HCEC 1CT (cell line): ENCODE data around the gene CNTNAP3B.
"Not testable (repeated sequence)": the region's sequence is repeated elsewhere in the genome, so short reads cannot be mapped to it uniquely, and the experiment has no call there.

Experiments used
- DNase-seq: peaks from one replicate; pipeline ENCODE4 v3.0.0-alpha.2; 2017

CNTNAP3B gene

DNA sequence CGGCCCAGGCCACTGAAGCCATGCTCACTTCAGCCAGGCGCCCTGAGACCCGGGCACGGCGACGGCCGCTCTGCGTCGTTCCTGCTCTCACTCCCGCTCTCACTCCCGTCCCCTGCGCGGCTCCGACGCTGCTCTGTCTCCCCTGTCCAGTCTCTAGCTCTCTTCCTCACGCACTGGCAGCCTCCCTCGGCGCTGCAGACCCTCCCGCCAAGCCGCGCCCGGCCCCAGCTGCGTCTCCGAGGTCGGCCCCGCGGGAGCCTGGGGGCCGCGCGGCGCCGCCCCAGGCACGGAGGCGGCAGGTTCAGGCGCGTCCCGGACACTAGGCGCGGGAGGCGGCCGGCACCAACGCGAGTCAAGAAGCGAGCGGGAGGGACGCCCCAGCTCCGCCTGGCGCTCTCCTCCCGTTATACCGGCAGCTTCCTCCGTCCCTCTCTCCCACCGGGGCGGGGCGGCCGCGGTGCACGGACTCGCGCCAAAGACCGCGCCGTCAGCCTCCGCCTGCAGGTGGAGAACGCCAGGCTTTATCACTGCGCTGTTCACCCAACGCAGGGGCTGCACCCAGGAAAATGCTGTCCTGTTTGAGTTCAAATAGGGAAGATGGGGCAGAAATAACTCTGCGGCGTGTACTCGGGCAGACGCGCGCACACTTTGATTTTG, at the start of gene CNTNAP3B:
TSS of gene CNTNAP3B (minus strand) at position 354 of the 657 bp plus-strand sequence. CDS start at position 22, 332 bp downstream.
- not testable (repeated sequence) for DNase-seq

DNA sequence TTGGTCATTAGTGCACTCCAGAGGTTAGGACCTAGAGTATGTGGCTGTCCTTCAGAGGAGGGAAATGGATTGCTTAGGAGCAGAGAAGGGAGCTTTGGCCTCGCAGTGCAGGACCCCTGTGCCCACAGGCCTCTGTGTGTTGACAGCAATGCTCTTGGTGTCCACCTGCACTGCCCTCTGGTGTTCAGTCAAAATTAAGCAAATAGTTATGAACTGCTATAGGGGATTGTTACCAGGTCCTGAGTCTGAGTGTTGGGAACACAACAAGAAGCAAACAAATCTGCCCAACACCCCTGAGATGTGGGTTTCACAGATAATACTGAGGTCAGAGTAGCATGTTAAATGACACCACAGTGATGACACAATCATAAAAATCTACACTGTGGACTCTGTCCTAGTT, 31.1 kb upstream of the CNTNAP3B start:
- not testable (repeated sequence) for DNase-seq

- DNase-seq = not testable (repeated sequence)
These were observed 2.0 kb downstream of the CNTNAP3B start for GRCh38 chr9:42127056-42127841.

DNA sequence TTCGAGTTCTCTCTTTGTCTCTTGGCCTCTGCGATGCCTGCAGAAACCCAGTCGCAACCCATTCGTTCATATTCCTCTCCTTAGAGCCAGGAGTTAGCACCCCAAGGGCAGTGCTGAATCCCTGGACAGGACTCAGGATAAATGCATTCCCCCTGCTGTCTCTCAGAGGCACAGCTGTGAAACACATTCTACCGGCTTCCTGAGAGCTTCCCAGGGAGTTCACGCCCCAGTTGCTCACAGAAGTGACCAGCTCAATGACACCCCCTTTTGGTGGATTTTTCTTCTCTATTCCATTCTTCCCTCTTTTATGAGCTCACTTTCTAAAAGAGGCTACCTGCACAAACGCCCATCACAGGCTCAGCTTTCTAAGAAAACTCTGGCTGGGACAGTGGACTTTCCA, 8.2 kb downstream of the CNTNAP3B start:
- not testable (repeated sequence) for DNase-seq

DNA sequence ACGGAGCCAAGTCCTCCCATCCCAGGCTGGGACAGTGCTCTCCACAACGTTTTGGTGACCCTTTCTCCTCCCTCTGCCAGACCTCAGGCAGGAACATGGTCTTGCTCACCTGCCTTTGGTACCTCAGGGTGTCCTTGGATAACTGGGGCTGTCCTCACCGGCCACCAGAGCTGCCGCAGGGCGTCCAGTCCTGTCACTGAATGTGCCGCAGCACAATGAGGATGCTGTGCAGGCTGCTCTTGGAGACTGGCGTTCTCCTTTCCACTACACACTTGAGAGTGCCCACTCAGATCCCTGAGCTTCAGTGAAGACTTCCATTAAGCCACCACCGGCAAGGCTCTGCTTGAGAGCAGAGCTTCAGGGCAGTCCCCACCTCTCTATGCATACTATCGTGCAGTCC, 33.3 kb downstream of the CNTNAP3B start:
- not testable (repeated sequence) for DNase-seq

DNA sequence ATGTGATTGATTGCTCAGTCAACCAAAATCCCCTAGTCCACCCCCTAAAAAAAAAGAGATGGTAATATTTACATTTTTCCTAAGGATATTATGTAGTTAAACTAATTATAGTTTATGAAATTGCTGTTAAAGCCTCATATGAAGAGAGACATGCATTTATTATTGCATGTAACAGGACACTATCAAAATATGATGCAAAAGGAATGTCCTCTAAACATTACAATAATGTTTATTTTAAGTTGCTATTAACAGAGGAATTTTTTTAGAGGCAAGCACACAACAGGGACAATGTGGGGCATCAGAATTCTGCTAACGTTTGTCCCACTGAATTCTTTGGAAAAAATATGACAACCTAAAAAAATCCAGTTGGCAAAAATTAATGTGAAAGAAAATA, 44.7 kb downstream of the CNTNAP3B start:
- DNase-seq = not testable (repeated sequence)

- not testable (repeated sequence) for DNase-seq
These were observed 45.2 kb downstream of the CNTNAP3B start for GRCh38 chr9:42083877-42084558.

DNA sequence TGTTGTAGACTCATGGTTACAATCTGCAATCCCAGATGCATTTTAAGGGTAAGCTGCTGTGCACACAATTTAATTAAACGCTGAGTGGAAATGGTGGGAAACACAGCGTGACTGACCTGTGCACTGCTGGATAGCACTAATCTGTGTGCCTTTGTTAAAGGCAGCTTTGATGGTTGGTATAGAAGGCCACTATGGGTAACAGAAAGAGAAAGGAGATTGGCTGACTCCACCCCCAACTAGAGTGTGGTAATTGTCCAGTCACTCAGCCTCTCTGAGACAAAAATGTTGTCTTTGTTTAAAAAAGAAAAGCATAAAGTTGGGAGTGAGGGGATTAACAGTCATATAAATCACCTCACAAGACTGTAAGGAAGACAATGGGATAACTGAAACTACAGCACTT, 48.9 kb downstream of the CNTNAP3B start:
- DNase-seq = not testable (repeated sequence)

DNA sequence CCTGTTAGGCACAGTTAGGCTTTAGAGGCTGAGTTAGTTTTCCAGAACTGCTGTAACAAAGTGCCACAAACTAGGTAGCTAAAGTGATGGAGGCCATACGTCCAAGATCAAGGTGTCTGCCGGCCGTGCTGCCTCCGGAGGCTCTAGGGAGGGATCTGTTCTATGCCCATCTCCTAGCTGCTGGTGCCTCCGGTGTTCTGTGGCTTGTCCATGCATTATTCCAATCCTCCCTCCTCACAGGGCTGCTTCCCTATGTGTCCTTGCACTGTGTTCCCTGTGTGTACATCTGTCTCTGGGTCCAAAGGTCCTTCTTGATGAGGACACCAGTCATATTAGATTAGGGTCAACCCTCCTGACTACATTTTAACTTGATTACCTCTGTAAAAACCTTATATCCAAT, 54.4 kb downstream of the CNTNAP3B start:
- DNase-seq = not testable (repeated sequence)

DNA sequence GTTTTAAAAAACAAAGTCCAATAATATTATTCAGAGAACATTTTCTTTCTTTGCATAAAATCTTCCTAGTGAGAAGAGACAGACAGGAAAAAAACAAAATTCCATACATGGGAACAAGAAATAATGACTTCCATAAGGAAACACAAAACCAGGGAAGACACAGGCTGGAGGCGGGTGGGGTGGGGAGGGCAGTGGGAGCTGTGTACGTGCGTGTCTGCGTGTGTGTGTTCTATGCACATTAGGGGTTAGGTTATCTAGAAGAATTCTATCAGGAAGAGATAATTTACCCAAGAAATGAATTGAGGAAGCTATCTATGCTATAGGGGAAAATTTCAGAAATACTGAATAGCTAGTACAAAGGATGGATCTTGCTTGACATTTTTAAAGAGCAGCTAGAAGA, 58.2 kb downstream of the CNTNAP3B start:
- not testable (repeated sequence) for DNase-seq

DNA sequence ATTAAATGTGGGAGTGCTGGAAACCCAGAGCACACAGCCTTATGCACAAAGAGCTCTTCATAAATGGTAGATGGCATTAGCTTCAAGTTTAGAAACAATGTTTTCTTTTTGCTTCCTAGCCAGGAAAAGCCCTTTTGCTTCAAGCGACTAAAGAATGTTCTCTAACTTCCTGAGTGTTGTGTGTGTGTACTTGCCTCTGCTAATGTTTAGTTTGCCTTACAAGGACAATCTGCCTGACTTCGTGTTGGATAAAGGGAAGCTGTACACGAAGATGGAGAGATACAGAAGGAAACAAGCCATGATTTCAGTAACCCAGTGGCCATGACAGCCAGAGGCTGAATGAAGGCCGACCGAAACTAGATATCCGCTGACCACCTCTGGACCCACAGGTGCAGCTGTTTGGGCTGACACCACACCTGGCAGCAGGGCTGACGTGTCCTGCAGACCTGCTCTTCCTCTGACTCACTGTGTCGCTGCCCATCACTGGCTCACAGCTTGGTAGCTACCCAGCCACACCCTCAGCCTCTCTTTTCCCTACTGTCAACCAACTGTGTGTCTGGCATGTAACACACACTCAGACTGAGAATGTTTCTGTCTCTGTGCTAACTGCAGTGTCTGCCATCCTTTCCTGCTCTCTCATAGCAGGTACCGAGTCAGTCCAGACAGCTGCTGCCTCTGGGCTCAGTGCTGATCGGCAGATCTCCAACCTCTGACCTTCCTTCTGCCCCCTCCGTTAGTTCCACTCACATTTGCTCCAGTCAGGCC, 59.0 kb downstream of the CNTNAP3B start:
- DNase-seq = not testable (repeated sequence)

- DNase-seq = not testable (repeated sequence)
These were observed 75.4 kb downstream of the CNTNAP3B start for GRCh38 chr9:42053874-42054273.

- not testable (repeated sequence) for DNase-seq
These were observed 78.5 kb downstream of the CNTNAP3B start for GRCh38 chr9:42050701-42051100.

GRCh38 chr9:42044422-42045010, 84.7 kb downstream of the CNTNAP3B start:
- not testable (repeated sequence) for DNase-seq

GRCh38 chr9:42033541-42033940, 95.7 kb downstream of the CNTNAP3B start:
- DNase-seq = not testable (repeated sequence)

GRCh38 chr9:42020639-42021038, 108.6 kb downstream of the CNTNAP3B start:
- DNase-seq = not testable (repeated sequence)

DNA sequence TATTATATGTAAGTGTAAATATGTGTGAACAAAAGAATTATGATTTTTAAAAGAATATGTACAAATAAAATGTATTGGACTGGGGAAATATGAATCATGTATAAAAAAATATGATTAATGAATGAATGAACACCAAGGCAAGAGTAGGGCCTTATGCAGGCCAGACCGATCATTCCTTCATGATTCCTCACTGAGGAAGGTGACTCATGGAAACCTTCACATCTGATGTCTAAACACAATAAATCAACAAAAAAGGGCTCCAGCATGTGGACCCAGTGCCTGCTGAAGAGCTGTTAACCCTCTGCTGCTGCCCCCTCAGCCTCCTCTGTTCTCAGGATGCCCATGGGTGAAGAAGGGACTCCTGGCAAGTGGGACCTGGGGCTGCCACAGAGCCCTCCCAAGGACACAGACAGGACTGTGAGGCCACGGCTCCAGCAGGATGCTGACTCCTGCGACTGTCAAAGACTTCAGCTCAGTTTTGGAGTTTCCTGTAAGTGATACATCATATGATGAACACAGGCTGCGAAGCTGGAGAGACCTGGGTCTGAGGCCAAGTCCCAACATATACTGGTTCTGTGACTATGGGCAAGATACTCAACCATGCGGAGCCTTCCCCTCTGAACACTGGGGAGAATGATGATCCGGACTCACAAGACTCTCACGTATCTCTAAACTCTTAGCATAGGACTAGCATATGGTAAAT, 110.9 kb downstream of the CNTNAP3B start:
- DNase-seq = not testable (repeated sequence)

- not testable (repeated sequence) for DNase-seq
These were observed 114.9 kb downstream of the CNTNAP3B start for GRCh38 chr9:42014317-42014716.

DNA sequence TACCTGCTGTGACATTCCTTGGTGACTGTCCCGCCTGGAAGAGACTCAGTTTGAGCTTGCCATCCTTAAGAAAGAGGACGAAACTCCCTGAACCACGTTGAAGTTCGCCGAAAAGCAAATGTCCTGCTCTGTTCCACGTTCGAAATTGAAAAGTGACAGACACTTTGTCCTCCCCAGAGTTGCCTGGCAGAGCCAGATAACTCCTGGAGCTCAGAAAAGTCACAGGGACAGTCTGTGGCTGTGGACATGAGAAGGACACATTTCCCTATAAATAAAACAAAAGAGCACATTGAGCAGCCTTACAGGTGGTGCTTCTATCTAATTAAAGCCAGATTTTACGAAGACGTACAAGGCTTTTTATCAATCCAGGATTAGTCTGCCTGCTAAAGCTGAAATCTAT, 137.6 kb downstream of the CNTNAP3B start:
- not testable (repeated sequence) for DNase-seq

DNA sequence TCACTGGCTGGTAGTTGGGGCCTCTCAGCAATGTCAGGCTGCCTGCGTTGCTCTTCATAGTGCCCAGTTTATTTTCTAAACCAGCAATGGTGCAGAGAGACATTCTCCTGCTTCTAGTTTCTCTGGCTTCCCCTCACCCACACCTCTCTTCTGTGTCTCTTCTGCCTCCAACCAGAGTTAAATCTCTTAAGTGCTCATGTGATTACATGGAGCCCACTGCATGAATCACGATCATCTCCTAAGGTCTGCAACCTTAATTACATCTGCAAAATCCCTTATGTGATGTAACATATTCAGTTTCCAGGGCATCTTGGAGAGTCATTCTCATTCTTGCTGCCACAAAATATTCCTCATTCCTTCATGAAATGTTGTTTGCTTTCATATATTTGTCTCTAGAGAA, 149.0 kb downstream of the CNTNAP3B start:
- DNase-seq = not testable (repeated sequence)

GRCh38 chr9:41977965-41978600, 151.1 kb downstream of the CNTNAP3B start:
- not testable (repeated sequence) for DNase-seq
